K562 (cell line): ENCODE measurements around the gene SELENOW.

ENCODE experiments used
- CTCF ChIP-seq, 3 experiments: IDR thresholded peaks in 2 of 3; conservative IDR thresholded peaks in 1 of 3; 2 replicates each; pipeline ENCODE4 v1.5.1; 2011 to 2012; ENCODE audit warnings: low read length in 3 of 3, mild to moderate bottlenecking in 3 of 3, control low read depth in 2 of 3, improper control_type of control experiment in 1 of 3, inconsistent platforms in 1 of 3, low read depth in 1 of 3, mixed read lengths in 1 of 3, moderate library complexity in 1 of 3; ENCODE audit not compliant: insufficient read depth in 2 of 3
- JUND ChIP-seq, 2 experiments: IDR thresholded peaks; 2 replicates in 1 of 2; 3 replicates in 1 of 2; pipeline ENCODE4 v1.6.1; 2011; ENCODE audit warnings: borderline replicate concordance in 2 of 2, low read depth in 2 of 2, low read length in 2 of 2, improper control_type of control experiment in 1 of 2, missing biosample characterization in 1 of 2, missing genetic modification characterization in 1 of 2, missing genetic modification reagents in 1 of 2
- PRPF4 ChIP-seq: fragments of 200-400 bp; formaldehyde crosslinking; IDR thresholded peaks from one replicate; pipeline ENCODE4 v1.6.1; 2017; ENCODE audit warnings: low read length, low read depth, mild to moderate bottlenecking; ENCODE audit not compliant: insufficient read depth, poor library complexity, severe bottlenecking
- RBM34 ChIP-seq: fragments of 200-400 bp; formaldehyde crosslinking; IDR thresholded peaks from 2 replicates; pipeline ENCODE4 v1.6.1; 2018; ENCODE audit warnings: low read length, borderline replicate concordance; ENCODE audit not compliant: insufficient read depth
- REST ChIP-seq, 2 experiments: fragments of 450-650 bp; formaldehyde crosslinking in 1 of 2; IDR thresholded peaks; 2 replicates each; pipeline versions ENCODE4 v1.4.0 to v1.6.1; 2014 to 2020; ENCODE audit warnings: mild to moderate bottlenecking in 2 of 2, borderline replicate concordance in 1 of 2, low read depth in 1 of 2
- RFX5 ChIP-seq: IDR thresholded peaks from 2 replicates; pipeline ENCODE4 v1.6.1; 2011; ENCODE audit warnings: low read depth, mild to moderate bottlenecking, improper control_type of control experiment, low read length
- SMARCE1 ChIP-seq: fragments of 450-650 bp; IDR thresholded peaks from 2 replicates; pipeline ENCODE4 v1.7.1; 2016; ENCODE audit warnings: mild to moderate bottlenecking
- SP1 ChIP-seq: sonication (generic); formaldehyde crosslinking; IDR thresholded peaks from 2 replicates; pipeline ENCODE4 v1.8.1; 2022; ENCODE audit warnings: mild to moderate bottlenecking, missing genetic modification reagents
- TAF15 ChIP-seq: fragments of 200-400 bp; formaldehyde crosslinking; IDR thresholded peaks from 2 replicates; pipeline ENCODE4 v1.6.1; 2017; ENCODE audit warnings: mild to moderate bottlenecking, low read depth, low read length, moderate library complexity
- TGIF2 ChIP-seq: sonication (generic); formaldehyde crosslinking; IDR thresholded peaks from 2 replicates; pipeline ENCODE4 v1.8.1; 2022; ENCODE audit warnings: mild to moderate bottlenecking, missing genetic modification reagents, moderate library complexity
- UBTF ChIP-seq, 2 experiments: IDR thresholded peaks; 2 replicates each; pipeline ENCODE4 v1.6.1; 2012; ENCODE audit warnings: improper control_type of control experiment in 2 of 2, low read depth in 2 of 2, low read length in 2 of 2, borderline replicate concordance in 1 of 2
- ZFP30 ChIP-seq: fragments of 250-450 bp; sonication (Bioruptor Pico); IDR thresholded peaks from 2 replicates; pipeline ENCODE4 v1.8.0; 2022; ENCODE audit warnings: moderate library complexity, mild to moderate bottlenecking, inconsistent platforms, borderline replicate concordance
- ZNF512 ChIP-seq: IDR thresholded peaks from 2 replicates; pipeline ENCODE4 v1.6.1; 2016; ENCODE audit warnings: missing genetic modification characterization, missing compliant biosample characterization

GRCh38 chr19:47794526-47794925, 16.0 kb downstream of the SELENOW start:
- TF ChIP-seq TAF15 = no peak
- no peak for TF ChIP-seq ZFP30 (CRISPR knock-in tag)
- no peak for TF ChIP-seq RBM34
- no peak for TF ChIP-seq ZNF512 (tag)
- no peak for TF ChIP-seq PRPF4
- TF ChIP-seq UBTF (IDR thresholded peaks at IDR 0.05; ENCODE audit: borderline replicate concordance in 1 of 2, low read depth in 2 of 2, low read length in 2 of 2) = no peak
- no peak for TF ChIP-seq TGIF2 (CRISPR knock-in tag)
- TF ChIP-seq SP1 = no peak
- no peak for TF ChIP-seq JUND (IDR thresholded peaks at IDR 0.05; ENCODE audit: borderline replicate concordance, low read depth, low read length)
- TF ChIP-seq JUND (tag; IDR thresholded peaks at IDR 0.05; ENCODE audit: borderline replicate concordance, low read depth, low read length) = no peak
- no peak for TF ChIP-seq RFX5
- TF ChIP-seq SMARCE1 = no peak
- TF ChIP-seq REST (IDR thresholded peaks at IDR 0.05; ENCODE audit: borderline replicate concordance) = no peak
- TF ChIP-seq REST (CRISPR knock-in tag; IDR thresholded peaks at IDR 0.05; ENCODE audit: low read depth) = no peak
- peak; percentile 44 to 52 (median 50); a peak in 5 of 6 replicates for TF ChIP-seq CTCF (IDR thresholded peaks at IDR 0.05 in 2 of 3, conservative IDR thresholded peaks at IDR 0.05 in 1 of 3; ENCODE audit: insufficient read depth in 2 of 3, low read depth in 1 of 3, low read length in 3 of 3)
